Aorta (tissue), 5 donors: Measurements from ENCODE around the gene TRAM2. TPM values are rescaled to one million over a fixed set of nuclear protein-coding genes. Genes with fewer than 3 reads are reported as not detected.

Experiments used
- ATAC-seq: fragments of 200-7000 bp; cut with Tn5 transposase; one replicate; pipeline ENCODE4 v1.9.1; 2022; ENCODE audit warnings: moderate library complexity; ENCODE audit not compliant: low FRiP score
- DNase-seq, 2 donors: peaks; one replicate each; pipeline ENCODE4 v3.0.0-alpha.2; 2020
- H3K27ac ChIP-seq, 2 donors: one replicate each; pipeline ENCODE4 v1.5.1; 2013; ENCODE audit warnings: low read length in 2 of 2, mild to moderate bottlenecking in 2 of 2, moderate library complexity in 2 of 2, control low read depth in 1 of 2, inconsistent platforms in 1 of 2, low read depth in 1 of 2
- H3K27me3 ChIP-seq, 2 donors: one replicate each; pipeline ENCODE4 v1.6.1; 2013; ENCODE audit warnings: control low read depth in 1 of 2, low read length in 1 of 2, mild to moderate bottlenecking in 1 of 2, moderate library complexity in 1 of 2; ENCODE audit not compliant: insufficient read depth in 2 of 2, control insufficient read depth in 1 of 2
- H3K36me3 ChIP-seq, 2 donors: one replicate each; pipeline ENCODE4 v1.6.1; 2013; ENCODE audit warnings: control low read depth in 1 of 2, low read length in 1 of 2, mild to moderate bottlenecking in 1 of 2; ENCODE audit not compliant: insufficient read depth in 2 of 2, control insufficient read depth in 1 of 2
- H3K4me1 ChIP-seq, 2 donors: one replicate each; pipeline ENCODE4 v1.6.1; 2013; ENCODE audit warnings: low read length in 2 of 2, control low read depth in 1 of 2, mild to moderate bottlenecking in 1 of 2, moderate library complexity in 1 of 2; ENCODE audit not compliant: insufficient read depth in 2 of 2, control insufficient read depth in 1 of 2
- H3K4me3 ChIP-seq, 2 donors: one replicate each; pipeline ENCODE4 v1.5.1; 2013; ENCODE audit warnings: low read length in 2 of 2, control low read depth in 1 of 2, mild to moderate bottlenecking in 1 of 2
- H3K9me3 ChIP-seq: one replicate; pipeline ENCODE4 v1.6.1; 2013; ENCODE audit warnings: mild to moderate bottlenecking, low read length; ENCODE audit not compliant: control insufficient read depth
- WGBS, 2 donors: extraction: QIAGEN DNeasy Blood & Tissue Kit; methylation state at CpG; one replicate each; pipeline ENCODE4 v1.1.7; 2013; 5-methylcytosine and 5-hydroxymethylcytosine counted together
- intact Hi-C, 2 donors: fragments of 100-400 bp; cut with DNase I; formaldehyde crosslinking; loops; one replicate each; pipeline versions ENCODE4 v1.14.2 to v1.15.0; 2022
- polyA plus RNA-seq, 2 donors: library from polyadenylated mRNA; stranded (reverse); fragments of 200-250 nt; gene quantifications; one replicate each; pipeline ENCODE4 v1.2.3, GENCODE V29; 2013
- total RNA-seq, 2 donors: library from RNA; stranded (reverse); fragmentation: NEBNext Ultra II Directional; extraction: Animal tissue kit (Norgen Biotek cat#: 25700); gene quantifications; one replicate each; pipeline ENCODE4 v1.2.1, GENCODE V29; 2021
- donor health status: healthy with polysubstance abuse.
- donor health status: Bipolar disorder and iron deficiency.
- donor health status: DM: no; HTN: no; CAD: no.
- donor health status: DM: no; HTN: no; CAD: no.
- donor health status: DM: yes; HTN: yes; CAD: no.

TRAM2 gene
- total and polyA plus RNA-seq, 4 donors = 7.5 to 39.5 (median 30.3) TPM

- WGBS, 2 donors = 83 to 85% methylated on average over 6 of the region's 6 CpGs
- peaks cover 2 to 21% of the 10 kb centered on the region in 2 donors for H3K4me1 ChIP-seq
- peaks cover 0 to 3% of the 10 kb centered on the region in 2 donors for H3K36me3 ChIP-seq
- H3K9me3 ChIP-seq = no peaks in the 10 kb centered on the region
- intact Hi-C loops = no loop called here
- no peak overlapping the region for H3K27ac ChIP-seq
- no peak overlapping the region for H3K4me3 ChIP-seq
- DNase-seq (no peak), ATAC-seq (no peak)
- H3K27me3 ChIP-seq = no peaks in the 10 kb centered on the region
Observed at GRCh38 chr6:52536424-52536916, 40.4 kb downstream of the TRAM2 start.

- WGBS, 2 donors = 60 to 61% methylated on average over 5 of the region's 5 CpGs
- H3K4me3 ChIP-seq = no peak overlapping the region
- DNase-seq (no peak), ATAC-seq (no peak)
- peaks cover 2 to 15% of the 10 kb centered on the region in 2 donors for H3K4me1 ChIP-seq
- no peaks in the 10 kb centered on the region for H3K27me3 ChIP-seq
- no peaks in the 10 kb centered on the region for H3K9me3 ChIP-seq
- H3K36me3 ChIP-seq = peaks cover 0 to 3% of the 10 kb centered on the region in 2 donors
- no peak overlapping the region for H3K27ac ChIP-seq
- intact Hi-C loops = no loop called here
Observed at GRCh38 chr6:52535711-52536423, 41.0 kb downstream of the TRAM2 start.

- ATAC-seq = no peak
- Histone ChIP-seq H3K36me3 (peaks cover 0 to 3% of the 10 kb centered on the region in 2 donors), H3K4me1 (peaks cover 2 to 11% of the 10 kb centered on the region in 2 donors), H3K4me3 (no peak overlapping the region), H3K27ac (no peak overlapping the region), H3K9me3 (no peaks in the 10 kb centered on the region), H3K27me3 (no peaks in the 10 kb centered on the region)
- WGBS, 2 donors = 89 to 93% methylated on average over 3 of the region's 3 CpGs
- DNase-seq = no peak
- intact Hi-C loops = no loop called here
Observed at GRCh38 chr6:52534966-52535390, 41.9 kb downstream of the TRAM2 start.

- Histone ChIP-seq H3K4me3 (no peak overlapping the region), H3K9me3 (no peaks in the 10 kb centered on the region), H3K27ac (no peak overlapping the region), H3K27me3 (no peaks in the 10 kb centered on the region), H3K36me3 (peaks cover 0 to 3% of the 10 kb centered on the region in 2 donors), H3K4me1 (peaks cover 0 to 5% of the 10 kb centered on the region in 2 donors)
- intact Hi-C loops = no loop called here
- no peak for ATAC-seq
- 98% methylated on average over 5 of the region's 5 CpGs for WGBS, 2 donors
- DNase-seq = no peak
Observed at GRCh38 chr6:52534363-52534762, 42.5 kb downstream of the TRAM2 start.

- Histone ChIP-seq H3K4me1 (peaks cover 0 to 5% of the 10 kb centered on the region in 2 donors), H3K27ac (no peak overlapping the region), H3K9me3 (no peaks in the 10 kb centered on the region), H3K36me3 (peaks cover 0 to 3% of the 10 kb centered on the region in 2 donors), H3K27me3 (no peaks in the 10 kb centered on the region), H3K4me3 (no peak overlapping the region)
- WGBS, 2 donors = 92 to 96% methylated on average over 2 of the region's 2 CpGs
- ATAC-seq (no peak), DNase-seq (no peak)
- intact Hi-C loops = no loop called here
Observed at GRCh38 chr6:52533491-52533890, 43.4 kb downstream of the TRAM2 start.

- DNase-seq (no peak), ATAC-seq (no peak)
- Histone ChIP-seq H3K36me3 (peaks cover 0 to 3% of the 10 kb centered on the region in 2 donors), H3K4me3 (no peak overlapping the region), H3K9me3 (no peaks in the 10 kb centered on the region), H3K4me1 (no peaks in the 10 kb centered on the region), H3K27me3 (no peaks in the 10 kb centered on the region), H3K27ac (no peak overlapping the region)
- intact Hi-C loops = no loop called here
- WGBS, 2 donors = 68 to 77% methylated on average over 2 of the region's 2 CpGs
Observed at GRCh38 chr6:52532457-52532856, 44.4 kb downstream of the TRAM2 start.

- no peaks in the 10 kb centered on the region for H3K4me1 ChIP-seq
- no peaks in the 10 kb centered on the region for H3K27me3 ChIP-seq
- H3K27ac ChIP-seq = no peak overlapping the region
- DNase-seq (no peak), ATAC-seq (no peak)
- WGBS, 2 donors = 96 to 97% methylated on average over 1 of the region's 1 CpG
- no peaks in the 10 kb centered on the region for H3K9me3 ChIP-seq
- H3K36me3 ChIP-seq = peaks cover 0 to 3% of the 10 kb centered on the region in 2 donors
- intact Hi-C loops = no loop called here
- no peak overlapping the region for H3K4me3 ChIP-seq
Observed at GRCh38 chr6:52531834-52532233, 45.0 kb downstream of the TRAM2 start.

- intact Hi-C loops = no loop called here
- WGBS, 2 donors = 65 to 73% methylated on average over 4 of the region's 4 CpGs
- Histone ChIP-seq H3K9me3 (no peaks in the 10 kb centered on the region), H3K36me3 (peaks cover 0 to 3% of the 10 kb centered on the region in 2 donors), H3K4me3 (no peak overlapping the region), H3K27me3 (no peaks in the 10 kb centered on the region), H3K4me1 (no peaks in the 10 kb centered on the region), H3K27ac (no peak overlapping the region)
- no peak for DNase-seq
- ATAC-seq = no peak
Observed at GRCh38 chr6:52531396-52531795, 45.5 kb downstream of the TRAM2 start.

GRCh38 chr6:52530351-52530750, 46.5 kb downstream of the TRAM2 start:
- no peak for ATAC-seq
- Histone ChIP-seq H3K4me1 (no peaks in the 10 kb centered on the region), H3K4me3 (no peak overlapping the region), H3K27me3 (no peaks in the 10 kb centered on the region), H3K36me3 (peaks cover 0 to 3% of the 10 kb centered on the region in 2 donors), H3K27ac (peak overlapping the region in 1 of 2 donors; percentile 25), H3K9me3 (no peaks in the 10 kb centered on the region)
- intact Hi-C loops = no loop called here
- 90 to 91% methylated on average over 10 of the region's 10 CpGs for WGBS, 2 donors
- no peak for DNase-seq
